CD4-positive, alpha-beta T cell (primary cell): ENCODE data around the gene STXBP2. TPM values are rescaled to one million over a fixed set of nuclear protein-coding genes. Genes with fewer than 3 reads are reported as not detected.

Source experiments
- ATAC-seq: fragments of 200-7000 bp; cut with Tn5 transposase; one replicate; pipeline ENCODE4 v1.10.0; 2022; ENCODE audit warnings: mild to moderate bottlenecking; ENCODE audit not compliant: poor library complexity
- CTCF ChIA-PET: fragments of 350-600 bp; sonication (Branson Sonifier 250); formaldehyde crosslinking; loops from one replicate; lab custom pipeline; 2021; ENCODE audit warnings: antibody characterized with exemption, inconsistent platforms; lab: Charles Lee
- POLR2A ChIA-PET: fragments of 350-600 bp; sonication (Branson Sonifier 250); formaldehyde crosslinking; loops from one replicate; lab custom pipeline; 2021; ENCODE audit warnings: antibody characterized with exemption, inconsistent platforms; lab: Charles Lee
- DNase-seq, 14 experiments: peaks; one replicate each; pipeline ENCODE4 v3.0.0-alpha.2; 2013 to 2020; ENCODE audit warnings: mixed read lengths in 2 of 14
- H3K27ac ChIP-seq, 2 donors: one replicate each; pipeline versions ENCODE4 v1.5.1 to v1.7.0; 2013; ENCODE audit warnings: low read length in 2 of 2, low read depth in 1 of 2, mild to moderate bottlenecking in 1 of 2
- H3K27me3 ChIP-seq, 2 experiments: 1 replicate in 1 of 2; 2 replicates in 1 of 2; pipeline versions ENCODE4 v1.6.1 to v1.7.0; 2013; ENCODE audit warnings: low read length in 2 of 2, control low read depth in 1 of 2, mild to moderate bottlenecking in 1 of 2, moderate library complexity in 1 of 2; ENCODE audit not compliant: insufficient read depth in 2 of 2, control insufficient read depth in 1 of 2
- H3K36me3 ChIP-seq: one replicate; pipeline ENCODE4 v1.6.1; 2013; ENCODE audit warnings: low read length, control low read depth; ENCODE audit not compliant: insufficient read depth
- H3K4me1 ChIP-seq: one replicate; pipeline ENCODE4 v1.6.1; 2013; ENCODE audit warnings: low read length, control low read depth; ENCODE audit not compliant: insufficient read depth
- H3K4me3 ChIP-seq: one replicate; pipeline ENCODE4 v1.5.1; 2013; ENCODE audit warnings: mild to moderate bottlenecking, low read length, moderate library complexity
- H3K9me3 ChIP-seq, 2 experiments: 1 replicate in 1 of 2; 2 replicates in 1 of 2; pipeline versions ENCODE4 v1.6.1 to v1.7.0; 2013; ENCODE audit warnings: low read length in 2 of 2, mild to moderate bottlenecking in 2 of 2, control low read depth in 1 of 2, moderate library complexity in 1 of 2; ENCODE audit not compliant: control insufficient read depth in 1 of 2, insufficient read depth in 1 of 2
- H3K27ac Mint-ChIP-seq: one replicate; pipeline ENCODE4 v1.8.0; 2020; ENCODE audit warnings: mixed read lengths
- H3K27me3 Mint-ChIP-seq: one replicate; pipeline ENCODE4 v1.8.0; 2021; ENCODE audit warnings: mixed read lengths
- H3K36me3 Mint-ChIP-seq: one replicate; pipeline ENCODE4 v1.8.0; 2021; ENCODE audit warnings: low read depth, mixed read lengths
- H3K4me1 Mint-ChIP-seq: one replicate; pipeline ENCODE4 v1.8.0; 2021; ENCODE audit warnings: low read depth, mixed read lengths
- H3K4me3 Mint-ChIP-seq: one replicate; pipeline ENCODE4 v1.8.0; 2020; ENCODE audit warnings: mild to moderate bottlenecking, mixed read lengths
- H3K9me3 Mint-ChIP-seq: one replicate; pipeline ENCODE4 v1.8.0; 2020; ENCODE audit warnings: mixed read lengths
- intact Hi-C, 2 experiments: fragments of 100-400 bp; cut with DNase I in 1 of 2; cut with micrococcal nuclease in 1 of 2; formaldehyde crosslinking; loops; one replicate each; pipeline versions ENCODE4 v1.15.1 to v1.9.0; 2023 to 2025; cut with DNase I, micrococcal nuclease
- polyA plus RNA-seq, 2 donors: library from polyadenylated mRNA; unstranded; fragments of 120-200 nt; gene quantifications; one replicate each; pipeline ENCODE4 v1.2.1, GENCODE V29; 2013
- total RNA-seq, 174 experiments: library from RNA in 2 of 174; stranded (reverse) in 2 of 174; gene quantifications; one replicate each; pipeline ENCODE4 v1.2.3 and lab custom pipeline; 2021 to 2026
- TF ChIP-seq, protein P1 (sequence below): fragments of 200-600 bp; IDR thresholded peaks from one replicate; pipeline ENCODE4 v1.8.0; 2022; ENCODE audit warnings: antibody characterized with exemption, mild to moderate bottlenecking

Gene STXBP2
- total RNA-seq (100 to 1,000 TPM; 234 to 241 TPM), total RNA-seq (lab: John Stamatoyannopoulos, UW) (3.3 to 24.0 (median 11.9) reads per million in 172 experiments)
- polyA plus RNA-seq (2013, experiment 1 of 2), result 96.2 TPM
- 116 TPM for polyA plus RNA-seq (2013, experiment 2 of 2)

DNA sequence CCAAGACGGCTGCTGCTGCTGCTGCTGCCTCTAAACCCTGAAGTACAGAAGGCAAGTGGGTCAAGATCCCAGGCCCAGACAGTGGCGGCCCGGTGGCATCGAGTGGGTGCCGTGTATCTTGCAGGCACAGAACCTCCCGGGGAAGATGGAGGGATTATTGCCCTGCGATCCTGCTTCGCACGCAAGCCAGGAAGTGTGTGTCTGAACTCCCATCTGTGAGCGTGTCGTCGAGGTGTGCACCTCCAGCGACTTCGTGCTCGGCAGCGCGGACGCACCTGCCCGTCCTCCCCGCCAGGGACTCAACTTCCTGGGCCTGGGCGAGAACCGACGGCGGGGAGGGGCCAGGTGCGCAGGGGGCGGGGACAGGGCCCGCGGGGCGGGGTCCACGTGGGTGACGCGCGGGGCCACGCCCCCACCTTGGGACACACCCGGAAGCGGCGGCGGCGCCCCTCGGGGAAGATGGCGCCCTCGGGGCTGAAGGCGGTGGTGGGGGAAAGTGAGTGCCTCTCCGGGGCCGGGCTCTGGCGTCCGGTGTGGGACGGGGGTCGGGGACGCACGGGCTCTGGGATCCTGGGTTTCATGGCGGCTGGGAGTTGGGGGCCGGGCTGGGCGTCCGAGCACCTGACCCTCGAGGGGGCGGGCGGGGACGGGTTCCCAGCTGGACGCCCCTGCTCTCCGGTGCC, at the start of gene STXBP2:
TSS of gene STXBP2 (plus strand) at position 420 of the 683 bp plus-strand sequence. CDS start at position 460, 40 bp downstream.
- ChIA-PET POLR2A (interaction anchor here (1.1 to 1.7 kb wide), 2 partner anchors 13 to 15 kb away, joined by 4 to 5 read pairs; no protein-coding TSS in a partner anchor), CTCF (interaction anchor here (1.5 kb wide), 3 partner anchors 15 to 68 kb away, joined by 7 read pairs; partner anchors contain the start of gene TRAPPC5)
- H3K27ac Mint-ChIP-seq, result peak within 1 kb of the TSS; percentile 90
- peak; percentile 97 for ATAC-seq
- Histone ChIP-seq H3K27me3 (no peaks in the 10 kb centered on the region), H3K27ac (peak within 1 kb of the TSS; percentile 76 to 91), H3K36me3 (peaks cover 26% of the 10 kb centered on the region), H3K9me3 (no peaks in the 10 kb centered on the region), H3K4me1 (peaks cover 43% of the 10 kb centered on the region), H3K4me3 (peak within 1 kb of the TSS; percentile 86)
- H3K4me1 Mint-ChIP-seq, result peaks cover 36% of the 10 kb centered on the region
- H3K4me3 Mint-ChIP-seq, result peak within 1 kb of the TSS; percentile 90
- intact Hi-C loops, result loop anchor here in 1 of 2 experiments (5.0 kb wide), 1 partner anchor 290 kb away; the partner anchor contains the start of gene CTXN1
- DNase-seq, result peak; percentile 90 to 97 (median 95)
- H3K27me3 Mint-ChIP-seq, result no peaks in the 10 kb centered on the region
- H3K9me3 Mint-ChIP-seq, result no peaks in the 10 kb centered on the region
- H3K36me3 Mint-ChIP-seq, result peaks cover 27% of the 10 kb centered on the region
- TF ChIP-seq, protein P1, sequence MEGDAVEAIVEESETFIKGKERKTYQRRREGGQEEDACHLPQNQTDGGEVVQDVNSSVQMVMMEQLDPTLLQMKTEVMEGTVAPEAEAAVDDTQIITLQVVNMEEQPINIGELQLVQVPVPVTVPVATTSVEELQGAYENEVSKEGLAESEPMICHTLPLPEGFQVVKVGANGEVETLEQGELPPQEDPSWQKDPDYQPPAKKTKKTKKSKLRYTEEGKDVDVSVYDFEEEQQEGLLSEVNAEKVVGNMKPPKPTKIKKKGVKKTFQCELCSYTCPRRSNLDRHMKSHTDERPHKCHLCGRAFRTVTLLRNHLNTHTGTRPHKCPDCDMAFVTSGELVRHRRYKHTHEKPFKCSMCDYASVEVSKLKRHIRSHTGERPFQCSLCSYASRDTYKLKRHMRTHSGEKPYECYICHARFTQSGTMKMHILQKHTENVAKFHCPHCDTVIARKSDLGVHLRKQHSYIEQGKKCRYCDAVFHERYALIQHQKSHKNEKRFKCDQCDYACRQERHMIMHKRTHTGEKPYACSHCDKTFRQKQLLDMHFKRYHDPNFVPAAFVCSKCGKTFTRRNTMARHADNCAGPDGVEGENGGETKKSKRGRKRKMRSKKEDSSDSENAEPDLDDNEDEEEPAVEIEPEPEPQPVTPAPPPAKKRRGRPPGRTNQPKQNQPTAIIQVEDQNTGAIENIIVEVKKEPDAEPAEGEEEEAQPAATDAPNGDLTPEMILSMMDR, result no peak

DNA sequence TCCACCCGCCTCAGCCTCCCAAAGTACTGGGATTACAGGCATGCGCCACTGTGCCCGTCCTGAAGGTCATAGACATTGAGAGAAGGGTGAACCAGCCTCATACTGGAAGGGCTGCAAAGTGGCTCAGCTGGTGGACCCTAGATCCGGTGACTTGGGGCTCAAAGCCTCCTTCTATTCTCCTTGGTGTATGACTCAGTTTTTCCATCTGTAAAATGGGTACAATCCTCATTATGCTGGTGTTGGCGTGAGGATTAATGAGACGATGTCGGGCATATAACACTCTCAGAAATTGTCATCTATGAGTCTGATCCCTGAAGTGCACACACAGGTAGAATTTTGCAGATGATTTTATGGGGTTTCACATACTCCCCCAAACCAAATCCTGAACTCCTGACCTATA, 47.1 kb upstream of the STXBP2 start:
- H3K27me3 Mint-ChIP-seq, result peaks cover 21% of the 10 kb centered on the region
- peaks cover 7 to 9% of the 10 kb centered on the region in 2 experiments for H3K27me3 ChIP-seq
- POLR2A ChIA-PET, result no interaction called here
- H3K4me1 Mint-ChIP-seq, result no peaks in the 10 kb centered on the region
- ATAC-seq (no peak), DNase-seq (no peak)
- H3K36me3 Mint-ChIP-seq, result no peaks in the 10 kb centered on the region
- no peak overlapping the region for H3K4me3 ChIP-seq
- H3K4me3 Mint-ChIP-seq, result no peak overlapping the region
- TF ChIP-seq, protein P1, result no peak
- H3K36me3 ChIP-seq, result no peaks in the 10 kb centered on the region
- no peak overlapping the region for H3K27ac ChIP-seq
- no peaks in the 10 kb centered on the region for H3K4me1 ChIP-seq
- CTCF ChIA-PET, result no interaction called here
- no peak overlapping the region for H3K27ac Mint-ChIP-seq
- H3K9me3 Mint-ChIP-seq, result no peaks in the 10 kb centered on the region
- H3K9me3 ChIP-seq, result no peaks in the 10 kb centered on the region
- intact Hi-C loops, result no loop called here

DNA sequence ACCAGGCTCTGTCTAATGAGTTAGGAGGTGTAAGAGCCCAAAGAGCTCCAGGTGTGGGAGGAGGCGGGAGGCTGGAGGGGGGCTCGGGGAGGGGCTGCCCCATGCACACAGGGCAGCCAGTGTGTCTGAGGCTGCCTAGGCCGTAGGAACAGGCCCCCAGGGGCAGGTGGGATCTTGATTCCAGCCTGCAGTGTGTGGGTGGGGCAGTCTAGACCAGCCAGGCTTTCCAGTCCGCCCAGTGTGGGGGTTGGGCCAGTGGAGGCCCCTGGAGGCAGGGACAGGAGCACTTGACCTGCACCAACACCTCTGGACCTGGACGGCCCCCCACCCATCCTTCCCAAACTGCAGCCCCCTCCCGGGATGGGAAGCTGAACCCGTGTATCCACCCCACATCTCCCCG, 46.7 kb upstream of the STXBP2 start:
- Histone ChIP-seq H3K27ac (no peak overlapping the region), H3K4me1 (peaks cover under 1% of the 10 kb centered on the region), H3K36me3 (no peaks in the 10 kb centered on the region), H3K9me3 (no peaks in the 10 kb centered on the region), H3K4me3 (no peak overlapping the region), H3K27me3 (peaks cover 10 to 11% of the 10 kb centered on the region in 2 experiments)
- POLR2A ChIA-PET, result no interaction called here
- DNase-seq (no peak), ATAC-seq (no peak)
- TF ChIP-seq, protein P1, result no peak
- intact Hi-C loops, result no loop called here
- Mint-ChIP-seq H3K9me3 (no peaks in the 10 kb centered on the region), H3K4me1 (peaks cover 3% of the 10 kb centered on the region), H3K27me3 (peaks cover 25% of the 10 kb centered on the region), H3K4me3 (no peak overlapping the region), H3K27ac (no peak overlapping the region), H3K36me3 (no peaks in the 10 kb centered on the region)
- CTCF ChIA-PET, result no interaction called here
